Measurements from ENCODE around the gene LY6G6C.

Gene LY6G6C

GRCh38 chr6:31752739-31753319 is 31.3 kb upstream of the LY6G6C start:
- Histone ChIP-seq H2AK5ac (ENCODE audit: low read length, severe bottlenecking) (no peak overlapping the region), H3K27me3 (ENCODE audit: control insufficient read depth in 1 of 2, insufficient read depth in 1 of 2, low read length in 2 of 2) (no peaks in the 10 kb centered on the region), H2BK15ac (ENCODE audit: low read depth, poor library complexity, severe bottlenecking) (no peak overlapping the region), H3K18ac (ENCODE audit: low read depth in 1 of 2, low read length in 2 of 2) (no peak overlapping the region), H4K8ac (ENCODE audit: low read length) (no peak overlapping the region), H2AFZ (ENCODE audit: low read depth, low read length) (no peak overlapping the region), H3K9me3 (ENCODE audit: control insufficient read depth, low read length) (no peaks in the 10 kb centered on the region), H3K36me3 (ENCODE audit: control insufficient read depth in 1 of 2, insufficient read depth in 2 of 2, low read depth in 1 of 2, low read length in 2 of 2) (peaks cover 0 to 7% of the 10 kb centered on the region in 2 experiments), H3K4me3 (ENCODE audit: insufficient read depth in 1 of 2, low read depth in 1 of 2, low read length in 2 of 2) (no peak overlapping the region), H3K9ac (ENCODE audit: low read length) (peak overlapping the region; percentile 48), H2BK120ac (ENCODE audit: low read depth, low read length) (no peak overlapping the region), H3K4ac (ENCODE audit: low read depth in 1 of 2, low read length in 2 of 2) (peak overlapping the region in 1 of 2 experiments; percentile 40), H3K27ac (ENCODE audit: low read length, poor library complexity, severe bottlenecking) (no peak overlapping the region), H4K91ac (ENCODE audit: low read length) (no peak overlapping the region), H3K14ac (ENCODE audit: low read length in 2 of 2) (no peak overlapping the region), H2BK12ac (ENCODE audit: low read length in 2 of 2) (no peak overlapping the region), H3K79me1 (replicated peaks; ENCODE audit: low read length, poor library complexity, severe bottlenecking) (no peaks in the 10 kb centered on the region), H2BK5ac (ENCODE audit: low read depth, low read length, poor library complexity, severe bottlenecking) (no peak overlapping the region), H3K4me2 (ENCODE audit: low read length, poor library complexity, severe bottlenecking) (no peak overlapping the region), H3K4me1 (ENCODE audit: control insufficient read depth, insufficient read depth, low read depth, low read length) (peaks cover 4% of the 10 kb centered on the region), H3K23ac (ENCODE audit: low read length in 2 of 2) (no peak overlapping the region)
- 52% methylated on average over 7 of the region's 8 CpGs for WGBS
- peak; percentile 81 for DNase-seq

DNA sequence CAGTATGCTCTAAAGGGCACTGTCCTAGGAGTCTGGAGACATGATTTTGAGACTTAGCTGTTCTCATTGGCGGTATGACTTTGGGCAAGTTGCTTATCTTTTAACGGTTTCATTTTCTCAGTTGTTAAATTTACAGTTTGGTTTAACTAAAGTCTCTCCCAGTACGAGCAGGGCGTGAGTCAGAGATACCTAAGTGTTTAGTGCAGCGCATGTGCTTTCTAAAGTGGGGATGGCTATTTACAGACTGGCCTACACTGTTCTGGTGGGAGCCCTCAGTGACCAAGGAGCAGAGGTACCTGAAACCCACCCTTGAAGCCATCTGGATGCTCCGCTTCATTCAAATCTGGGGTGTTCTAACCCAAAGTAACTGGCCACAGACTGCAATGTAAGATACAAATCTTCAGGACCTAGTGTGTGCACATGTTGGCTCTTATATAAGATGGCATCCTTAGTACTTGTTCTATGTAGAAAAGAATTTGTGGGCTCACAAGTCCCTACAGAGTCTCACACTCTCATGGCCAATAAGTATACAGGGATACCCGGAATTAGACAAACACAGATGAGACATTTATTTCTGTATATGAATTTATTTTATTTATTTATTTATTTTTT is 29.0 kb upstream of the LY6G6C start:
- Histone ChIP-seq H3K4me3 (ENCODE audit: insufficient read depth in 1 of 2, low read depth in 1 of 2, low read length in 2 of 2) (no peak overlapping the region), H3K9ac (ENCODE audit: low read length) (no peak overlapping the region), H3K4me1 (ENCODE audit: control insufficient read depth, insufficient read depth, low read depth, low read length) (peaks cover 7% of the 10 kb centered on the region), H3K14ac (ENCODE audit: low read length in 2 of 2) (no peak overlapping the region), H2BK5ac (ENCODE audit: low read depth, low read length, poor library complexity, severe bottlenecking) (no peak overlapping the region), H2AFZ (ENCODE audit: low read depth, low read length) (no peak overlapping the region), H2BK12ac (ENCODE audit: low read length in 2 of 2) (no peak overlapping the region), H3K4me2 (ENCODE audit: low read length, poor library complexity, severe bottlenecking) (no peak overlapping the region), H3K36me3 (ENCODE audit: control insufficient read depth in 1 of 2, insufficient read depth in 2 of 2, low read depth in 1 of 2, low read length in 2 of 2) (peaks cover 0 to 15% of the 10 kb centered on the region in 2 experiments), H3K4ac (ENCODE audit: low read depth in 1 of 2, low read length in 2 of 2) (no peak overlapping the region), H3K23ac (ENCODE audit: low read length in 2 of 2) (no peak overlapping the region), H3K79me1 (replicated peaks; ENCODE audit: low read length, poor library complexity, severe bottlenecking) (no peaks in the 10 kb centered on the region), H2BK15ac (ENCODE audit: low read depth, poor library complexity, severe bottlenecking) (no peak overlapping the region), H3K9me3 (ENCODE audit: control insufficient read depth, low read length) (no peaks in the 10 kb centered on the region), H3K27ac (ENCODE audit: low read length, poor library complexity, severe bottlenecking) (peak overlapping the region; percentile 71), H2BK120ac (ENCODE audit: low read depth, low read length) (no peak overlapping the region), H4K8ac (ENCODE audit: low read length) (no peak overlapping the region), H3K18ac (ENCODE audit: low read depth in 1 of 2, low read length in 2 of 2) (no peak overlapping the region), H3K27me3 (ENCODE audit: control insufficient read depth in 1 of 2, insufficient read depth in 1 of 2, low read length in 2 of 2) (no peaks in the 10 kb centered on the region), H4K91ac (ENCODE audit: low read length) (no peak overlapping the region), H2AK5ac (ENCODE audit: low read length, severe bottlenecking) (no peak overlapping the region)
- 36% methylated on average over 6 of the region's 7 CpGs for WGBS
- DNase-seq: peak; percentile 87

DNA sequence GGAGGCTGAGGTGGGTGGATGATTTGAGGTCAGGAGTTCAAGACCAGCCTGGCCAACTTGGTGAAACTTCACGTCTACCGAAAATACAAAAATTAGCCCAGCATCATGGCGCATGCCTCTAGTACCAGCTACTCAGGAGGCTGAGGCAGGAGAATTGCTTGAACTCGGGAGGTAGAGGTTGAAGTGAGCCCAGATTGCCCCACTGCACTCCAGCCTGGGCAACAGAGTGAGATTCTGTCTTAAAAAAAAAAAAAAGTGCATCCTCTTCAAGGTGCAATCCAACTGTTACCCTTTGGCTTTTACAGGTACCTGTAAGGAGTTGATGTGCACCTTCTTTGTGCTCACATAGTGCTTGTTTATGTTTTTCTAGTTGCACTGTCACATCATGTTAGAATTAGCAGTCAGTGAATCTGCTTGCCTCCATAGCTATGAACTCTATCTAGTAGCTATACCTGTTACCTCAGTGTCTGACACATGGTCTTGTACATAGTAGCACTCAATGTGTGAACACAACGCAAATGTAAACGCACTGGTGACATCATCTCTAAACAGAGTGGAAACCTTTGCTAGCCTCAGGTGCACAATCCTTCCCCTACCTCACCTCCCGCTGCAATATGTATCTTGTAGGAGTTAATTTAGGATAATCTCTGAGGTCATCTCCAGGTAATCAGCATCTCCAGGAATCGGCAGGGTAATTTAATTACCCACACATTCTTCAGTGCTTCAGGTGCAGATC is 27.9 kb upstream of the LY6G6C start:
- H3K79me1 ChIP-seq (replicated peaks; ENCODE audit: low read length, poor library complexity, severe bottlenecking): no peaks in the 10 kb centered on the region
- no peak overlapping the region for H3K4me2 ChIP-seq (ENCODE audit: low read length, poor library complexity, severe bottlenecking)
- H2BK15ac ChIP-seq (ENCODE audit: low read depth, poor library complexity, severe bottlenecking): no peak overlapping the region
- H3K27me3 ChIP-seq (ENCODE audit: control insufficient read depth in 1 of 2, insufficient read depth in 1 of 2, low read length in 2 of 2): no peaks in the 10 kb centered on the region
- H4K8ac ChIP-seq (ENCODE audit: low read length): no peak overlapping the region
- H2AK5ac ChIP-seq (ENCODE audit: low read length, severe bottlenecking): no peak overlapping the region
- H3K18ac ChIP-seq (ENCODE audit: low read depth in 1 of 2, low read length in 2 of 2): peak overlapping the region; percentile 25 to 39
- H3K9ac ChIP-seq (ENCODE audit: low read length): no peak overlapping the region
- H3K9me3 ChIP-seq (ENCODE audit: control insufficient read depth, low read length): no peaks in the 10 kb centered on the region
- H3K23ac ChIP-seq (ENCODE audit: low read length in 2 of 2): peak overlapping the region in 1 of 2 experiments; percentile 34
- H3K36me3 ChIP-seq (ENCODE audit: control insufficient read depth in 1 of 2, insufficient read depth in 2 of 2, low read depth in 1 of 2, low read length in 2 of 2): peaks cover 0 to 19% of the 10 kb centered on the region in 2 experiments
- H3K4me1 ChIP-seq (ENCODE audit: control insufficient read depth, insufficient read depth, low read depth, low read length): peaks cover 7% of the 10 kb centered on the region
- H2AFZ ChIP-seq (ENCODE audit: low read depth, low read length): no peak overlapping the region
- peak overlapping the region in 1 of 2 experiments; percentile 48 for H3K4ac ChIP-seq (ENCODE audit: low read depth in 1 of 2, low read length in 2 of 2)
- peak overlapping the region in 1 of 2 experiments; percentile 31 for H2BK12ac ChIP-seq (ENCODE audit: low read length in 2 of 2)
- H4K91ac ChIP-seq (ENCODE audit: low read length): no peak overlapping the region
- no peak for DNase-seq
- no peak overlapping the region for H3K4me3 ChIP-seq (ENCODE audit: insufficient read depth in 1 of 2, low read depth in 1 of 2, low read length in 2 of 2)
- no peak overlapping the region for H2BK5ac ChIP-seq (ENCODE audit: low read depth, low read length, poor library complexity, severe bottlenecking)
- H2BK120ac ChIP-seq (ENCODE audit: low read depth, low read length): no peak overlapping the region
- H3K27ac ChIP-seq (ENCODE audit: low read length, poor library complexity, severe bottlenecking): no peak overlapping the region
- no peak overlapping the region for H3K14ac ChIP-seq (ENCODE audit: low read length in 2 of 2)
- 91% methylated on average over 5 of the region's 8 CpGs for WGBS

GRCh38 chr6:31744422-31744821 is 22.9 kb upstream of the LY6G6C start:
- Histone ChIP-seq H3K23ac (ENCODE audit: low read length in 2 of 2) (no peak overlapping the region), H3K4ac (ENCODE audit: low read depth in 1 of 2, low read length in 2 of 2) (no peak overlapping the region), H3K18ac (ENCODE audit: low read depth in 1 of 2, low read length in 2 of 2) (no peak overlapping the region), H3K9me3 (ENCODE audit: control insufficient read depth, low read length) (no peaks in the 10 kb centered on the region), H3K4me3 (ENCODE audit: insufficient read depth in 1 of 2, low read depth in 1 of 2, low read length in 2 of 2) (no peak overlapping the region), H2BK120ac (ENCODE audit: low read depth, low read length) (no peak overlapping the region), H4K8ac (ENCODE audit: low read length) (no peak overlapping the region), H4K91ac (ENCODE audit: low read length) (no peak overlapping the region), H3K79me1 (replicated peaks; ENCODE audit: low read length, poor library complexity, severe bottlenecking) (no peaks in the 10 kb centered on the region), H2BK5ac (ENCODE audit: low read depth, low read length, poor library complexity, severe bottlenecking) (no peak overlapping the region), H2AFZ (ENCODE audit: low read depth, low read length) (no peak overlapping the region), H3K27me3 (ENCODE audit: control insufficient read depth in 1 of 2, insufficient read depth in 1 of 2, low read length in 2 of 2) (no peaks in the 10 kb centered on the region), H2BK15ac (ENCODE audit: low read depth, poor library complexity, severe bottlenecking) (no peak overlapping the region), H3K9ac (ENCODE audit: low read length) (no peak overlapping the region), H3K36me3 (ENCODE audit: control insufficient read depth in 1 of 2, insufficient read depth in 2 of 2, low read depth in 1 of 2, low read length in 2 of 2) (peaks cover 0 to 43% of the 10 kb centered on the region in 2 experiments), H2AK5ac (ENCODE audit: low read length, severe bottlenecking) (no peak overlapping the region), H3K4me1 (ENCODE audit: control insufficient read depth, insufficient read depth, low read depth, low read length) (peaks cover 8% of the 10 kb centered on the region), H2BK12ac (ENCODE audit: low read length in 2 of 2) (no peak overlapping the region), H3K27ac (ENCODE audit: low read length, poor library complexity, severe bottlenecking) (no peak overlapping the region), H3K14ac (ENCODE audit: low read length in 2 of 2) (no peak overlapping the region), H3K4me2 (ENCODE audit: low read length, poor library complexity, severe bottlenecking) (no peak overlapping the region)
- WGBS: 77% methylated on average over 1 of the region's 1 CpG
- DNase-seq: no peak
